ENCODE data around the gene ANKS6. TPM values are rescaled to one million over a fixed set of nuclear protein-coding genes. Genes with fewer than 3 reads are reported as not detected.

The ANKS6 gene
- total RNA-seq, 2 experiments from 2014 or later = 15.8 to 17.4 TPM

GRCh38 chr9:98707166-98708102 is 88.9 kb downstream of the ANKS6 start:
- Mint-ChIP-seq H3K27ac (no peak overlapping the region), H3K36me3 (ENCODE audit: low read depth) (no peaks in the 10 kb centered on the region), H3K27me3 (peaks cover 50% of the 10 kb centered on the region), H3K4me1 (no peaks in the 10 kb centered on the region), H3K9me3 (ENCODE audit: low read depth) (no peaks in the 10 kb centered on the region), H3K4me3 (no peak overlapping the region)
- intact Hi-C loops (cut with DNase I, micrococcal nuclease) = loop anchor here (1.0 to 10.0 kb wide), 5 partner anchors 171 to 503 kb away; no protein-coding TSS in a partner anchor
- ChIA-PET POLR2A (no interaction called here), CTCF (interaction anchor here (1.4 kb wide), 1 partner anchor 56 kb away, joined by 3 read pairs; no protein-coding TSS in a partner anchor)
- peak; percentile 61 for DNase-seq
- ATAC-seq = peak; percentile 71

DNA sequence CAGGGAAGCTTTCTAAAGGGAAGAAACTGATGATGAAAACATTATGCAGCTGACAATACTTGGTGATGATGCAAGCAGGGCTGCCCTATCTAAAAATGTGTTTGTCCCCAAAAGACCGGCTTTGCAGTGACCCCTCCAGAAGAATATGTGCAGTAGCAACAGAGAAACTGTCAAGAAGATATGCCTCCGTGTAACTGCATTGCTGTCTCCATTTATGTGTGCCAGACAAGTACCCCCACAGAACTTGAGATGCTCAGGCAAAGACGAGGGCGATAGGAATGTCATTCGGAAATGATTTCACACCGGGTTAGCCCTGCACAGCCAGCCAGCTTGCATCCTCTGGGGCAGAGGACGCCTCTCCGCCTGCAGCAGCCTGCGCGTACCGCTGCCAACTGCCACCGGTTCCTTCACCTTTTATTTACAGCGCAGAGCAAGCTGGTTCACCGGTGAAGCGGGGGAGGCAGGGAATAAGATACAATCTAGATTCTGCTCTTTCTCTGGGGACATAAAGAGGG is 89.6 kb downstream of the ANKS6 start:
- no peak overlapping the region for H3K27ac Mint-ChIP-seq
- CTCF ChIA-PET = interaction anchor here (1.1 to 1.4 kb wide), 2 partner anchors 55 to 391 kb away, joined by 3 read pairs; no protein-coding TSS in a partner anchor
- peaks cover 50% of the 10 kb centered on the region for H3K27me3 Mint-ChIP-seq
- H3K9me3 Mint-ChIP-seq (ENCODE audit: low read depth) = no peaks in the 10 kb centered on the region
- DNase-seq (peak; percentile 9), ATAC-seq (peak; percentile 12)
- no peak overlapping the region for H3K4me3 Mint-ChIP-seq
- POLR2A ChIA-PET = no interaction called here
- no peaks in the 10 kb centered on the region for H3K36me3 Mint-ChIP-seq (ENCODE audit: low read depth)
- no peaks in the 10 kb centered on the region for H3K4me1 Mint-ChIP-seq
- intact Hi-C loops (cut with DNase I, micrococcal nuclease) = loop anchor here (1.0 to 10.0 kb wide), 5 partner anchors 170 to 502 kb away; no protein-coding TSS in a partner anchor

DNA sequence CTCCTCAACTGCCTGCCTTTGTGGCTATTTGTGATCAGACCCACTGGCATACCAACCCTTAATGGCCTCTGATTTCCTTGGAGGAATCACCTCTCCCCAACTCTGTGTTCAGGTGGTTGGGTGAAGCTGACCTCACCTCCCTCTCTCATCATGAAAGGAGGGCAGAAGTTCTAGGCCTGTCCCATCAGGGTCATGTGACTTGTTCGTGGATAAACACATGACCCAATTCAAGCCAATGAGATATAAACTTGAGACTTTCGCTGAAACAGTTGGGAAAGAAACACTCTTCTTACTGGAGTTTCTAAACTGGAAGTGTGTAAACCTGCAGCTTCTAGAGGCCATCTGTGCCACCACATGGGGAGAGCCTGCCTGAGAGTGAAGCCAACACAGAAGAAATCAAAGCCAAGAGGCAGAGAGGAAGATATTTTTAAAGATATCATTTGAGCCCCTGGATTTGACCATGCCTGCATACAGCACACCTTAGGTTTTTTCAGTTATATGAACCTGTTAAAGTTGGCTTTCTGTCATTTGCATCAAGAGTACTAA is 93.4 kb downstream of the ANKS6 start:
- H3K4me3 Mint-ChIP-seq = no peak overlapping the region
- no peak for ATAC-seq
- no peaks in the 10 kb centered on the region for H3K9me3 Mint-ChIP-seq (ENCODE audit: low read depth)
- ChIA-PET CTCF (no interaction called here), POLR2A (no interaction called here)
- no peak for DNase-seq
- H3K36me3 Mint-ChIP-seq (ENCODE audit: low read depth) = no peaks in the 10 kb centered on the region
- H3K27ac Mint-ChIP-seq = no peak overlapping the region
- H3K4me1 Mint-ChIP-seq = no peaks in the 10 kb centered on the region
- H3K27me3 Mint-ChIP-seq = peaks cover 37% of the 10 kb centered on the region
- intact Hi-C loops (cut with DNase I, micrococcal nuclease) = loop anchor here (10.0 kb wide), 3 partner anchors 168 to 498 kb away; no protein-coding TSS in a partner anchor

DNA sequence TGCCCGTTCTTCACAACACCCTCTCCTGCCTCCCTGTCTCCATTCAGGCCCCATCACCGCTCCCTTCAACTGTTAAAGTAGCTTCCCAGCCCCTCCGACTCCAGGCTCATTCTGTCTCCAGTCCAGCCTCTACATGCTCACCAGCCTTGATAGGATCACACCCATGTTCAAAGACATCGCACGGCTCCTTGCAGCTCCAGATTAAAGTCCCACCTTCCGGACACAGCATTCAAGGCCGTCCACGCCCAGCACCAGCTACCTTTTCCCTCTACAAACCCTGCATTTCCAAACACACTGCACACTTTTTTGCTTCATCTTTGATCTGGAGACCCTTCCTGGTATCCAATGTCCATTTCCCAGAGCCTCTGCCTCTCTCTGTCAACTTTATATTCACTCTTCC is 94.0 kb downstream of the ANKS6 start:
- intact Hi-C loops (cut with DNase I, micrococcal nuclease) = loop anchor here (10.0 kb wide), 3 partner anchors 168 to 498 kb away; no protein-coding TSS in a partner anchor
- Mint-ChIP-seq H3K4me1 (no peaks in the 10 kb centered on the region), H3K4me3 (no peak overlapping the region), H3K9me3 (ENCODE audit: low read depth) (no peaks in the 10 kb centered on the region), H3K27me3 (peaks cover 37% of the 10 kb centered on the region), H3K36me3 (ENCODE audit: low read depth) (no peaks in the 10 kb centered on the region), H3K27ac (no peak overlapping the region)
- POLR2A ChIA-PET = no interaction called here
- ATAC-seq (no peak), DNase-seq (no peak)
- CTCF ChIA-PET = no interaction called here

GRCh38 chr9:98701576-98701975 is 94.8 kb downstream of the ANKS6 start:
- H3K9me3 Mint-ChIP-seq (ENCODE audit: low read depth) = no peaks in the 10 kb centered on the region
- no peaks in the 10 kb centered on the region for H3K36me3 Mint-ChIP-seq (ENCODE audit: low read depth)
- ChIA-PET POLR2A (no interaction called here), CTCF (no interaction called here)
- no peak overlapping the region for H3K27ac Mint-ChIP-seq
- no peak for DNase-seq
- peaks cover 32% of the 10 kb centered on the region for H3K27me3 Mint-ChIP-seq
- intact Hi-C loops (cut with DNase I, micrococcal nuclease) = loop anchor here (10.0 kb wide), 3 partner anchors 167 to 497 kb away; no protein-coding TSS in a partner anchor
- no peak for ATAC-seq
- H3K4me1 Mint-ChIP-seq = no peaks in the 10 kb centered on the region
- no peak overlapping the region for H3K4me3 Mint-ChIP-seq

DNA sequence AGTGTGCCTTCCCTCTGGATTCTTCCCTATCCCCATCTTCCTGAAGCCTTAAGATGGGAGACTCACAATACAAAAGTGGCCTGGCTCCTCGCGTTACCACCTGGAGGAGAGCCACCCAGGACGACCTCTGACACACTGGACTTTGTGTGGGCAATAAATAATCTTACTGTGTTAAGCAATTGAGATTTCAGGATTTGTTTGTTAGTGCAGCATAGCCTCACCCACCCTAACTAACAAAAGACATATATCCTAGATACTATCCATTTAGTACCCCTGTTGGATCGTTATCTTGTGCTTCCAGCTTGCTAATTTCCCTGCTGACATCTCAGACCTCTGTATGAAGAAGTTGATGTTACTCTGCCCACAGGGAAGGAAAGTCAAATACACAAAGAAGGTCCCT is 95.6 kb downstream of the ANKS6 start:
- H3K4me1 Mint-ChIP-seq = no peaks in the 10 kb centered on the region
- no peaks in the 10 kb centered on the region for H3K36me3 Mint-ChIP-seq (ENCODE audit: low read depth)
- ChIA-PET POLR2A (no interaction called here), CTCF (no interaction called here)
- intact Hi-C loops (cut with DNase I, micrococcal nuclease) = loop anchor here (10.0 kb wide), 3 partner anchors 166 to 496 kb away; no protein-coding TSS in a partner anchor
- H3K27me3 Mint-ChIP-seq = peaks cover 29% of the 10 kb centered on the region
- H3K9me3 Mint-ChIP-seq (ENCODE audit: low read depth) = no peaks in the 10 kb centered on the region
- H3K27ac Mint-ChIP-seq = no peak overlapping the region
- no peak for ATAC-seq
- no peak for DNase-seq
- no peak overlapping the region for H3K4me3 Mint-ChIP-seq

DNA sequence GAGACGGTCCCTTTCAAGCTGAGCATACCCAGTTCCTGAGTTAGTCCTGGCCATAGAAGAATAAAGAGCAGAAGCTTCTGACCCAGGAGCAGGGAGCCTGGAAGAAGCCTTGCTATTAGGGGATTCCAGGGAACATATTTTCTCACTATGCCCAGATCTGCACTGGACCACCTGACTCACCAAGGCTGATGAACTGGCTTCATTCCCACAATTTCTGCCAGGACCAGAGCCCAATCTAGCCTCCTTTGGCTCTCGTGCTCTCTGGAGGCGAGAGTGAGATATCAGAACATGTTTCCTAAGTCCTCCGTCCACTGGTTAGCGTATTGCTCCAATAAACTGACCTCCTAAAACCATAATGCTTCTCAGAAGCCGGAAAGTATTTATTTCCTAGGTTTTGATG is 97.5 kb downstream of the ANKS6 start:
- no peak for DNase-seq
- Mint-ChIP-seq H3K4me3 (no peak overlapping the region), H3K27ac (no peak overlapping the region), H3K4me1 (no peaks in the 10 kb centered on the region), H3K9me3 (ENCODE audit: low read depth) (no peaks in the 10 kb centered on the region), H3K36me3 (ENCODE audit: low read depth) (no peaks in the 10 kb centered on the region), H3K27me3 (peaks cover 20% of the 10 kb centered on the region)
- ChIA-PET POLR2A (no interaction called here), CTCF (interaction anchor here (0.6 kb wide), 1 partner anchor 742 kb away, joined by 3 read pairs; no protein-coding TSS in a partner anchor)
- intact Hi-C loops (cut with DNase I, micrococcal nuclease) = no loop called here
- ATAC-seq = no peak

DNA sequence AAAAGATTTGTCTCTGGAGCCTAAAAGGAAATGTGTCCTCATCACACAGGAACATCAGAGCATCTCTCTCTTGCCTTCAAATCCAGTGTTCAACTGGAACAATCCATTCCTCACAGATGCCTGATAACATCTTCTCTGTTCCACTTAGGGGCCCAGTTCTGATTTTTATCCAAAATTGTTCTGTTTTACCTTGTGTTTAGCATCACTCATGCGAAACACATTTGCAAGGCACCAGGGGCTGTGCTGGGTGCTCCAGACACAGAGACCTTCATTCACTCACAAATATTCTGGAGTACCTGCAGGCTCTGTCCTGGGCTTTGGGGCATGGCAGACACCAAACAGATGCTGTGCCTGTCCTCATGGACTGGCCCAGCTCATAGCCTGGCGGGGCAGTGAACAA is 101.4 kb downstream of the ANKS6 start:
- H3K4me1 Mint-ChIP-seq = no peaks in the 10 kb centered on the region
- intact Hi-C loops (cut with DNase I, micrococcal nuclease) = no loop called here
- ATAC-seq = no peak
- no peaks in the 10 kb centered on the region for H3K9me3 Mint-ChIP-seq (ENCODE audit: low read depth)
- H3K27me3 Mint-ChIP-seq = peaks cover 6% of the 10 kb centered on the region
- ChIA-PET CTCF (interaction anchor here (0.7 to 1.3 kb wide), 2 partner anchors 9 to 506 kb away, joined by 3 read pairs; no protein-coding TSS in a partner anchor), POLR2A (no interaction called here)
- no peak overlapping the region for H3K4me3 Mint-ChIP-seq
- no peaks in the 10 kb centered on the region for H3K36me3 Mint-ChIP-seq (ENCODE audit: low read depth)
- DNase-seq = no peak
- H3K27ac Mint-ChIP-seq = no peak overlapping the region

DNA sequence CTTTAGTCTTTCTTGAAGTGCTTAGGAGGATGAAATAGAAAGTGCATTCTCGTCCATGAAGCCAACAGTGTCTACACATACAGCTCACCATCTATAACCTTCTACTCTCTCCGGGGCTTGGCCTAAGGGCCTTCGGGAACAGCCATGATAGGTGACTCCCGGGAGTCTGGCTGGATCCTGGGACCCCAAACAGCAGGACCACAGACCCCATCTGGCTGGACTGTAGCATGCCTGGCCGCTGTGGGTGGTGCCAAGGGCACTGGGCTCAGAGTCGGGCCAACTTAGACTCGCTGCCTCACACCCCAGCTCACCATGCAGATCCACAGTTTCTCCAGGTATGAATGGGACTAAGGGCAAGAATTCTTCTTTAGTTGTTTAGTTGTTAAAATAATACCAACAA is 104.0 kb downstream of the ANKS6 start:
- Mint-ChIP-seq H3K9me3 (ENCODE audit: low read depth) (no peaks in the 10 kb centered on the region), H3K4me3 (no peak overlapping the region), H3K36me3 (ENCODE audit: low read depth) (no peaks in the 10 kb centered on the region), H3K4me1 (no peaks in the 10 kb centered on the region), H3K27ac (no peak overlapping the region), H3K27me3 (peaks cover 2% of the 10 kb centered on the region)
- intact Hi-C loops (cut with DNase I, micrococcal nuclease) = no loop called here
- ChIA-PET CTCF (no interaction called here), POLR2A (no interaction called here)
- DNase-seq (no peak), ATAC-seq (no peak)

DNA sequence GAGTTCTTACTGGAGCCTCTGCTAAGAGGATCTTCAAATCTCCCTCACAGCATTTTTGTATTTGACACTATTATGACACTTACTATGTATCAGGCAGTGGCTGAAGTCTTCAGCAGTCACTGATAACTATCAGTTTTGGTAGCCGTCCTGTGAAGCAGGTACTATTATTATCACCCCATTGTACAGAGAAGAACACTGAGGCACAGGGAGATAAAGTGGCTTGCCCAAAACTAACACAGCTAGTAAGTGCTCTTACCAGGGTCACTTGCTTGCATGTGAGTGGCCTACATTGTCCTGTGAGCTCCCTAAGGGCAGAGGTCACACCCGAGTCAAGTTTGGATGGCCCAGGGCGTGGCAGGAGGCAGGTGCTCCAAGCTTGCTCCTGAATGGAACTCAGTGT is 104.5 kb downstream of the ANKS6 start:
- no peak overlapping the region for H3K4me3 Mint-ChIP-seq
- DNase-seq (no peak), ATAC-seq (no peak)
- peaks cover 2% of the 10 kb centered on the region for H3K27me3 Mint-ChIP-seq
- CTCF ChIA-PET = no interaction called here
- no peaks in the 10 kb centered on the region for H3K36me3 Mint-ChIP-seq (ENCODE audit: low read depth)
- no peaks in the 10 kb centered on the region for H3K4me1 Mint-ChIP-seq
- intact Hi-C loops (cut with DNase I, micrococcal nuclease) = no loop called here
- POLR2A ChIA-PET = no interaction called here
- H3K27ac Mint-ChIP-seq = no peak overlapping the region
- H3K9me3 Mint-ChIP-seq (ENCODE audit: low read depth) = no peaks in the 10 kb centered on the region

DNA sequence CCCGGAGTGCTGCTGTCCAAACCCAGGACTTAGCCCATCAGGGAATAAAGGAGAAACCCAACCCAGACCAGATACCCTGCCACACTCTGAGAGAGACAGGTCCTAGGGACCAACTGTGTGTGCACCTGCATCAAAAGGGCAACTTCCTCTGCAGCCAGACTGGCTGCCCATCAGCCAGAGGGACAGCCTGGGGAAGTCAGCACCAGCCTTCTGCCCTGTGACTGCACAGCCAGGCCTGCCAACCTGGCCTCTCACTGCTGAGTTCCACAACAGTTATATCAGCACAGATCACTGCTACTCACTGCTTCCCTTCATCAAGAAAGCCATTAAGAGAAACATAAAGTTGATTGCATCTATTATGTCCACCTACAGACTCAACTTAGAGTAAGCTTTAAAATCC is 105.7 kb downstream of the ANKS6 start:
- intact Hi-C loops (cut with DNase I, micrococcal nuclease) = no loop called here
- Mint-ChIP-seq H3K27ac (no peak overlapping the region), H3K4me3 (no peak overlapping the region), H3K27me3 (no peaks in the 10 kb centered on the region), H3K36me3 (ENCODE audit: low read depth) (no peaks in the 10 kb centered on the region), H3K9me3 (ENCODE audit: low read depth) (no peaks in the 10 kb centered on the region), H3K4me1 (no peaks in the 10 kb centered on the region)
- DNase-seq = no peak
- no peak for ATAC-seq
- POLR2A ChIA-PET = no interaction called here
- CTCF ChIA-PET = interaction anchor here (0.6 kb wide), 1 partner anchor 155 kb away, joined by 3 read pairs; no protein-coding TSS in a partner anchor

All from activated CD4-positive, alpha-beta T cell treated with anti-CD3 and anti-CD28 coated beads for 36 hours (primary cell).